Measurements from ENCODE around the gene SIRPD.
"Not testable (repeated sequence)": the region's sequence is repeated elsewhere in the genome, so short reads cannot be mapped to it uniquely, and the experiment has no call there.

SIRPD gene

DNA sequence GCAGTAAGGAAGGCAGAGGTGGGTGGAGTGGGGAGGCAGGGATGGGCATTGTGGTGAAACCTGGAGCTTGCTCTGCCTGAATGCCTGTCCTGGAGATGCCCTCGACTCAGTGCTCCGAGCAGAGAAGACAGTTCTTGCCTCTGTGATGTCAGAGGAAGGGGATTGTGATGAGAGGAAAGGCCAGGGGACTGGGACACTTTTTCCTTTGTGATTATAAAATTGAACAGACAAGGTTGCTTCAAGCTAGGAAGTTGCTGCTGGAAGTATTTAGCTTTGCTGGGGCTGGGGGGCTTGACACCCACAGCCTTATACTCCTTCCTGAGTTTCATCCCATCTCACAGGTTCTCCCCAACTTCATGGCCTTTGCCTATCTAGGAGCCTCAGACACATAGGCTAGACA, at the start of gene SIRPD:
Gene SIRPD (minus strand): TSS at position 101 of the 400 bp plus-strand sequence. CDS start 52 bp downstream, at position 49.
- no peak for DNase-seq (ENCODE audit: extremely low read depth in 1 of 2, low read depth in 1 of 2)

DNA sequence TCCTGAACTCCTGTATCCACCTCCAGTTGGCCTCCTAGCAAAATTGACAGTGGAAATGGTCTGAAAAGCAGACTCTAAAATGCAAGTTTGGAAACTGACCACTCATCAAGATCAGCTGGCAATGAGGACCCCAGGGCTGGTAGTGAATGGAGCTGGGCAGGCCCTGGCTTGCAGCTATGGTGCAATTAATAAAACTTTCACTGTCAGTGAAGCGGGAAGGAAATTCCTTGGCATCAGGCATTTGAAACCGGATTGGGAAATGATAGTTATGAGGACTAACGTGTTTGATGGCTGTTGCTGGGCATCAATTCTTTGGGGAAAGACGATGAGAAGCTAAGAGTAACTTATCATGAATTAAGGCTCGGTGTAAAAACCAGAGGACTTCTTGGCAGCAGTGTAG, 43.2 kb upstream of the SIRPD start:
- no peak for DNase-seq (ENCODE audit: extremely low read depth in 1 of 2, low read depth in 1 of 2)

DNA sequence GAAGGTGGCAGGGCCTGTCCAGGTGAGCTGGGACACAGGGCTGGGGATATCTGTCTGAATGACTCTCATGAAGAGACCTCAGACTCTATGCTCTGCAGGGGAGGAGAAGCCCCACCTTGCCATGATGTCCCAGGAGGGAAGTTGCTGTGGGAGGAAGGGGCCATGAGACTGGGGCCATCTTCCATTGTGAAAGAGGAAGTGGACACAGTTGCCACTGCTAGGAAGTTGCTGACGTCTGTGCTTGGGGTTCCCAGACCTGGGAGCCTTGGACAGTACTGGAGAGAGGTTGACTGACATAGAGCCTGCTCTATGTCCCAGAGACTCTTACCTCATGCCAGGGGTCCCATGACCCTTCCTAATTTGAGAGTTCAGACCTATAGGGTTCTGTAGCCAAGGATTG, 37.8 kb upstream of the SIRPD start:
- no peak for DNase-seq (ENCODE audit: extremely low read depth in 1 of 2, low read depth in 1 of 2)

DNA sequence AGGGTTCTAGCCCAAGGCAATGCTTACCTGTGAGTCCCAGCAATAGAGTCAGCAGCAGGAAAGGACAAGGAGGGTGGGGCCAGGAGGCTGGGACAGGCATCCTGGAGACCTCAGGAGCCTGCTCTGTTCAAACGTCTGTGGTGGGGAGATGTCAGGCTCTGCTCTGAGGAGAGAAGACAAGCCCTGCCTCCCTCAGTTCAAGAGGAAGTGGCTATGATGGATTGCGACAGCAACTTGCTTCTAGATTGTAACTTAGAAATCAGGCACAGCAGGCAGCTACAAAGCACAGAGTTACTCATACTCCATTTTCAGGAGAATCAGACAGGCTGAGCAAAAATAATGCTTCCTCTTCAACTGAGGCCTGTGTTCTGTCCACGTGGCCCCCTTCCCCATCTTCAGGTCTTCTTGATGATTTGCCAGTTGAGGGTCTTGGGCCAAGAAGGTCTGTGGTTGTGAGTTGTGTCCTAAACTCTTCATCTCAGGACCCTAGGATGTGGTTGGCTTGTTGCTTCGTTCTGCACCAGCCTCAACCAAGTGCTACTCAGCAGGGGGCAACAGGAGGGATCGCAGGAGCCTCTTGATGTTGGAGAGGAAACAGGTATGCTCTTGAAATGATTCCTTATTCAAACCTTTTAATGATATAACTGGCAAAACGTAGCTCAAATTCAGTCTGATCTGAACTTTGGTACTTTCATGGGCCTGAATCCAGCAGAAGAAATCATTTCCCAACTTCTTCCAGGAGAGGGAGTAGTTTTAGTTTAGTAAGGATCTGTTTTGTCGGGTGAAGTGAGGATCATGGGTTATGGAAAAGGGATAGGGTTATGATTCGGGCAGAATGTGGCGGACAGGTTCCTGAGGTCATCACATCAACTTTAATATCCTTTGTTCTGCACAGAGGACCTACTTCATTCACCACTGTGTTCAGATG, 31.3 kb upstream of the SIRPD start:
- DNase-seq (ENCODE audit: extremely low read depth in 1 of 2, low read depth in 1 of 2), result no peak

DNA sequence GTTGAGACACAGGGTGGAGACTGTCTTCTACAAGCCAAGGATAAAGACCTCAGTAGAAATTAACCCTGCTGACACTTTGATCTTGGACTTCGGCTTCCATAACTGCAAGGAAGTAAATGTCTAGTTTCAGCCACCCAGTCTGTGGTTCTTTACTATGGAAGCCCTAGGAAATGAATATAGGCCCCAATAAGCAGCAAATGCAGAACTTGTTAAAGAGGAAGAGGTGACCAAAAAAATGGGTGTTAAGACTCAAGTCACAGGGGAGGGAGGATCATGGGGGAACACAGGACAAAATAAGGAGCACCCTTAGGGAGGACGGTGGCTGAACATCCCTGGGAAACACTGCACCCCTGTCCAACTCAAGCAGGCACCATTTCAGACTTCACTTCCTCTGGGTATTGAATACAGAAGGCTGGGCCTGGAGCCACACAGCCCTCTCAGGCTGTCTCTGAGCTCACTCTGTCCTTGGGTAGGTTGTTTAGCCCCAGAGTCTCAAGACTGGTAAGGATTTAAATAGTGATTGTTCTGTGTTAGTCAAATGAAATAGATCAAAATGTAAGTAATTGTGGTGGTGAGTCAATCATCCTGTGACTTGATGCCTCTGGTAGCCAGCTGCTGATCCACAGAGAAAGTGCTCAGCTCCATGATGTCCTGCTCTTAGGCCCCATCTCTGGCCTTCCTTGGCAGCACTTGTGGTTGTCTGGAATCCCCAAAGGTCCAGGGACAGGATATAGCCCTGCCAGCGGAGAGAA, 30.5 kb upstream of the SIRPD start:
- DNase-seq (ENCODE audit: extremely low read depth in 1 of 2, low read depth in 1 of 2), result no peak

DNA sequence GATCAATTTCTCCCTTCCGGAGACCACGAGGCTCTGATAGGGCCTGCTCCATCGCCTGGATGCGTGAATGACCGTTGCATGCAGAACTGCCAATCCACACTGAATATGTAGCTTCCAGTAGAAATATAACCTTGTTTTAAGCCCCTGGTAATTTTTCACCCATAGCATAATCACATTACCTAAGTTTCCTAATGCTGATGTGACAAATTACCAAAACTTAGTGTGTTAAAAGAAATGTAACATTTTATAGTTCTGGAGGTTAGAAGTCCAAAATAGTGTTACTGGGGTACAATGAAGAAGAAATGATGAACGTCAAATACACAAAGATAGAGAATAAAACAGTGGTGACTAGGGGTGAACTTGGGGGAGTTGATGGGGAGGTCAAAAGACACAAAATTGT, 22.0 kb upstream of the SIRPD start:
- no peak for DNase-seq (ENCODE audit: extremely low read depth in 1 of 2, low read depth in 1 of 2)

DNA sequence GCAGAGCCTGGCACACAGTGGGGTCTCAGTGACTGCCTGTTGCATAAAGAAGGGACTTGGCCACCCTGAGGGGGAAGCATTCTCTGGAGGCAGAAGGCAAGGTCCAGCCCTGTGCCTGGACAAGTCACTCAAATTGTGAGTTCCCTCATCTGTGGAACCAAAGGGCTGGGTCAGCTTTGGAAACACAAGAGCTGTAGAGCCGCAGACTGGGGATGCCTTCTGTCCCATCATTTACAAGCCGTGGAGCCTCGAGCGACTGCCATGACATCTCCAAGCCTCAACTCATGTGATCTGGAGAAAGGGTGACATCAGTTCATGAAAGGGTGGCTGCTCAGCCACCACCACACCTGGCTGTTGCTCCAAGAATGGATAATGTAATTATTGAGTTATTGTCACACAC, 20.4 kb upstream of the SIRPD start:
- no peak for DNase-seq (ENCODE audit: extremely low read depth in 1 of 2, low read depth in 1 of 2)

DNA sequence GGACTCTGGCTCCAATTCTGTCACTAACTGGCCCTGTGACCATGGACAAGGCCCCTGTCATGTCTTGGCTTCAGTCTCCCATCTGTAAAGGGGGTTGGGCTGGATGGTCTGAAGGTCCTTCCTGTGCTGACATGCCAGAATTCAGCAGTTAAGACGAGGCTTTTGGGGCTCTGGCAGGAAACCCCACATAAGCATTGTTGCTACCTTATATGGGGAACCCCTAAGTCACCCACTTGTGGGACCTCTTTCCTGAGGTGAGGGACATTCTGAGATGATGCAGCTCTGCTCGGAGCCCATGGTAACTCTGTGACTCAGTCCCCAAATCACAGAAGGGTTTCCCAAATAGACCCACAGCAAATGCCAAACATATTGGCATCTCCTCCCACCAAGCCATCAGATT, 19.8 kb upstream of the SIRPD start:
- not testable (repeated sequence) for DNase-seq (ENCODE audit: extremely low read depth in 1 of 2, low read depth in 1 of 2)

DNA sequence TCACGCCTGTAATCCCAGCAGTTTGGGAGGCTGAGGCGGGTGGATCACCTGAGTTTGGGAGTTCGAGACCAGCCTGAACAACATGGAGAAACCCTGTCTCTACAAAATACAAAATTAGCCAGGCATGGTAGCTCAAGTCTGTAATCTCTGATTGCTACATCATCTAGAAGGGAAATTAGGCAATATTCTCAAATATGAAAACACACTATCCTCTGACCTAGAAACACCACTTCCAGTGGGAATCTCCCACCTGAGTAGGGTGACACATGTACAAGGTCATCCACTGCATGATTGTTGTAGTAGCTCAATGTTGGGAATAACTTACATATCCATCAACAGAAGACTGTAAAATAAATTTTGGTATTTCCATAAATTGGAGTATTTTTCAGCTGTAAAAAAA, 19.1 kb upstream of the SIRPD start:
- DNase-seq (ENCODE audit: extremely low read depth in 1 of 2, low read depth in 1 of 2), result no peak

DNA sequence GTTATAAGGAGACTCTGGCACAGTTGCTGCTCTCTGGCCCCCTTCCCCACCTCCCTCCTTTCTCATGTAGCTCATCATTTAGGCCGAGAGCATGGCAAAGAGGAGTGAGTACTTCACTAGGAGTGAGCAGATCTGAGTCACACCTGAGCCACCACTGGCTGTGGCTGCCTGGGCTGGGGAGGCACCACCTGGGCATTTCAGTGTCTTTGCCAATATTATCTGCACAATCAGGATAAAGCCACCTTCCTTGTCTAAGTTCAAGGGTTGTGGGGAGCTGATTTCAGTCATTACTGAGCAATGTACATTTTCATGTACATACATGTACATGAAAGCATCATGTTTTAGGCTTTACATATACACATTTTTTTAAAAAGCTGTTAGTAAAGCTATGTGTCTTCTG, 18.5 kb upstream of the SIRPD start:
- DNase-seq (ENCODE audit: extremely low read depth in 1 of 2, low read depth in 1 of 2), result not testable (repeated sequence)

DNA sequence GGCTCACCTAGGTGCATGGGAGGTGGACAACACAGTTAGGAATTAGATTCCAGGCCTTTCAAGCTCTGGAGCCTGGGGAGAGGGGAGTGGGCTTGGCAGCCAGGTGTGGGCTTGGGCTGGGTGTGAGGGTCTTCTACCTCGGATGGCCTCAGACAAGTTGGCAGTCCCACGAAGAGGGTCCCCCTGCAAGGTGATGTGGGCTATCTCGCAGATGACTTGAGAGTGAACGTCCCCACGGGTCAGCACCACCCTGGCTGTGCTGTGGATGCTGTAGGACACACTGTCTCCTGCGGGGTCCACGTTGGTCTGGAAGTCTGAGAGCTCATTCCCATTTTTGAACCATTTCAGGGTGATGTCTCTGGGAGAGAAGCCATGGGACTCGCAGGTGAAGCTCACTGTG, 14.1 kb upstream of the SIRPD start:
- not testable (repeated sequence) for DNase-seq (ENCODE audit: extremely low read depth in 1 of 2, low read depth in 1 of 2)

DNA sequence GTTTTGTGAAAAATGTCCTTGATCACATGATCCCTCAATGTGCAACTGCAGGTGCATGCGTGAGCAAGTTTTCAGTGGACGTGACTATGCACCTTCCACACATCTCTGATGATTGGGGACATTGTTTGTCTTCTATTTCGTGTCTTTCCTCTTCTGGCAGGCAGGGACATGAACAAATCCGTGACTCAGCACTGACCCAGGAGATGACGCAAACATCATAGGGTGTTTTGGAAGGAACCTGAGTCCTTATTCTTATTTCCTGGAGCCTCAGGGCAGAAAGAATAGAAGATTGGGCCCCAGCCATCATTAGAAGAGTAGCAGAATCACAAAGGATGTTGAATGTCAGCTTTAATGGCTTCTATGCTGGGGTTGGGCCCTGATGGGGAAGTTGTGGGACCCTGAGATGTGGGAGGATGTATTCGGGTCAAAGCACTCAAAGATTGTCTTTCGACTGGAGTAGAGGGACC, 11.9 kb upstream of the SIRPD start:
- DNase-seq (ENCODE audit: extremely low read depth in 1 of 2, low read depth in 1 of 2), result no peak

DNA sequence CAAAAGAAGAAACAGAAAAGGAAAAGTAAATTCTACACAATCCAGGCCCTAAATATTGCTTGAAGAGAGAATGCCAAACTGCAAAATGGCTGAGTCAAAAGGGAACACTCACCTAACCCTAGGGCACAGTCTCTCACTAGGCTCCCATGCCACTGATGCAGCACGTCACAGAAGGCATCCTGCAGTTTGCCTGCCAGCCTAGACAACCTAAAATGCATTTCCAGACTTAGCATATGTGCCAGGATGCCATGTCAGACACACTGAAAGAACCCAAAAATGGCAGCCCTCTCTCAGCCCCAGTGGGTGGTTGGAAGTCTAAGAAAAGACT, 10.6 kb upstream of the SIRPD start:
- no peak for DNase-seq (ENCODE audit: extremely low read depth in 1 of 2, low read depth in 1 of 2)

DNA sequence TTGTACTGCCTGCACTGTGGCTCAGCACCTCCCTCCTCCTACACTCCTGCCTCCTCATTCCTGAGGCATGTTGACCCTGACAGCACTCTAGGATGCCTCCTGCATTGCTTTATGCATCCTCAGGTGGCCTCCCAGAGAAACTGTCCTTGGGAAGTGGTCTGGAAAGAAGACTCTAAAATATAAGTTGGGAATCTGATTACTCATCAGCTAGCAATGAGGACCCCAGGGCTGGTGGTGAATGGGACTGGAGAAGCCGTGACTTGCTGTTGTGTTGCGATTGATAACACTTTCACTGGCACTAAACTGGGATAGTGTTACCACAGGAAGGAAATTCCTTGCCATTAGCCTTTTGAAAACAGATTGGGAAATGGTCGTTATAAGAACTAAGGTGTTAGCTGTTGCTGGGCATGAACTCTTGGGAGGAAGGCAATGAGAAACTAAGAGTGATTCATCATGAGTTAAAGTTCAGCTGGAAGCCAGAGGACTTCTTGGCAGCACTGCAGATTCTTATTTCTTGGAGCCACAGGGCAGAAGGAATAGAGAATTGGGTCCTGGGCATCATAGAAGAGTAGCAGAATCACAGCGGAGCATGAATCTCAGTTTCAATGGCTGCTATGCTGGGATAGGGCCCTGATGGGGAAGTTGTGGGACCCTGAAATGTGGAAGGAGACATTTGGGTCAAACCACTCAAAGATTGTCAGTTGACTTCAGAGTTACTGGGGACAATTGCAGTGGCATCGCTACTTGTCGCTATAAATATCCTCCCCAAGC, 10.1 kb upstream of the SIRPD start:
- no peak for DNase-seq (ENCODE audit: extremely low read depth in 1 of 2, low read depth in 1 of 2)

DNA sequence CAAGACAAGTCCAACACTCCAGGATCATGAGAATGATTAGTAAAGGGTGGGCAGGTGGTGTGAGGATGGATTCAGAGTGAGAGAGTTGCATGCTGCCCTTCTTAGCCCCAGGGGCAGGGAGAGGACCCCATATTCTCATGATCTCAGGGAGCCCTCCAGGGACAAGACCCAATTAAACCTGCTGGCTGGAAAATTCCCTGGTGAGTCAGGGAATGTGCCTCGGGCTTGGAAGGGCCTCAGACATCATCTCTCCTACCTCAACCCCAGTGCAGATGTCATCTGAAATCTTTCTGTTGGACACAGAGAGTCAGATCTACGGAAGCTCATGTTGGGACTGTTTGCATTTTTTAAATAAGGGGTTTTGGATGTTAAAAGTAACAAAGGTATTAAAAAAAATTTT, 9.2 kb upstream of the SIRPD start:
- DNase-seq (ENCODE audit: extremely low read depth in 1 of 2, low read depth in 1 of 2), result no peak

DNA sequence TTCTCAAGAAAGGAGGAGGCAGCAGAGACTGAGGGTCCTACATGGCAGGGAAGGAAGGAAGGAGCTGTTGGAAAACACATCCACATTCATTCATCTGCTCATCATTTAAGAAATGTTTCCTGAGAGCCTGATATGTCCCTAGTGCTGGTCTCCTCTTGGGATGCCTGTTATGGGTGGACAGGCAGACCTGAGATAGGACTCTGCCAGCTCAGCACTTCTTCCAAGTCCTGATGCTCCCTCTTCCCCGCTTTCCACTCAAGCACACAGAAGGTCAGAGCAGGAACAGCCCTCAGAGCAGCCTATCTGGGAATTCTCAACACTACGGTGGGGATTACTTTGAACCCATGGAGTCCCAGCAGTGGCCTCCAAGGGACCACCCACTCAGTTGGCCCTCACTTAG, 8.0 kb upstream of the SIRPD start:
- DNase-seq (ENCODE audit: extremely low read depth in 1 of 2, low read depth in 1 of 2), result no peak

DNA sequence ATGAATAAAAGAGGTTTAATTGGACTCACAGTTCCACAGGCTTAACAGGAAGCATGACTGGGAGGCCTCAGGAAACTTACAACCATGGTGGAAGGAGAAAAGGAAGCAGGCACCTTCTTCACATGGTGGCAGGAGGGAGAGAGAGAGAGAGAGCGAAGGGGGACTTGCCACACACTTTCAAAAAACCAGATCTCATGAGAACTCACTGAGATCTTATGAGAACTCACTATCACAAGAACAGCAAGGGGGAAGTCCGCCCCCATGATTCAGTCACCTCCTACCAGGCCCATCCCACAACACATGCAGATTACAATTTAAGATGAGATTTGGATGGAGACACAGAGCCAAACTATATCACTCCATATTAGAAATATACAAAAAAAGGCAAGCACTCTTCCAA, 6.1 kb upstream of the SIRPD start:
- DNase-seq (ENCODE audit: extremely low read depth in 1 of 2, low read depth in 1 of 2), result no peak

DNA sequence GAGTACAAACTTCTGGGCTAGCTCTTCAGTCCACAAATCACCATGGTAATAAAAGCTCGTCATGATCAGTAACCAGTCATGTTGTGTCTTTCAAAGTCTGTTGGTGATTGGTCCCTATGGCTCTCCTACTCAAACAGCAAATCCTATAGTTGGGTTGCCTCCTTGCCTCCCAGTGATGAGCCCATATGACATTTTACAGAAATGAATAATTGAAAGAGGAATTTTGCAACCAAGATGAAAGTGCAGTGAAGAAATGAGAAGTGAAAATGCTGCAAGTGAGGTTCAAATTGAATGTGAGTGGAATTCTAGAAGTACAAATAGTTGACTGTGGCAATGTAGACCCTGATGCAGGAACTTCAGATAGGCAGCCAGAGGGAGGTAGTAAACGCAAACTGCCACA, 5.1 kb upstream of the SIRPD start:
- DNase-seq (ENCODE audit: extremely low read depth in 1 of 2, low read depth in 1 of 2), result no peak

DNA sequence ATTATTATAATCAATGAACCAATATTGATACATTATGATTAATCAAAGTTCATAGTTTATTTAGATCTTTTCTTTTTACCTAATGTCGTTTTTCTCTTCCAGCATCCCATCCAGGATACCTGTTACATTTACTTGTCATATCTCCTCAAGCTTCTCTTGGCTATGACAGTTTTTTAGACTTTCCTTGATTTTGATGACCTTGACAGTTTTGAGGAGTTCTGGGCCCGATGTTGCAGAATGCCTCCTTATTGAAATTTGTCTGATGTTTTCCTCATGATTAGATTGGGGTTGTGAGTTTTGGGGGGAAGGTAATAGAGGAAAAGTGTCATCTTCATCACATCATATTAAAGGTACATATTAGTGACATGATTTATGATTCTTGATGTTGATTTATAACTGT, 3.8 kb upstream of the SIRPD start:
- no peak for DNase-seq (ENCODE audit: extremely low read depth in 1 of 2, low read depth in 1 of 2)

DNA sequence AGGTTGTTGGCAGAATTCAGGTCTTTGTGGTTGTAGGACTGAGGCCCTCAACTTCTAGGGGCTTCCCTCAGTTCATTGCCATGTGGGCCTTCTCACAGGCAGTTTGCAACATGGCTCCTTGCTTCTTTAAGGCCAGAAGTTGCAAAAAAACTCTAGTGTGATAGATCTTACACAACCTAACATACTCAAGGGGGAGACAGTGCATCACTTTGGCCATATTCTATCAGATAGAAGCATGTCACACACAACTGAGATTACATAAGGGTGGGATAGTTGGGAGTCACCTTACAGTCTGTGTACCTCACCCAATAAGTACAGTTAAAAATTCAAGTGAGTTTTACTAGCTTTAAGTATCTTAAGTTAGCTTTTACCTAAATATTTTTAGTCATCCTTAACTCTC, 1.6 kb downstream of the SIRPD start:
- DNase-seq (ENCODE audit: extremely low read depth in 1 of 2, low read depth in 1 of 2), result no peak

DNA sequence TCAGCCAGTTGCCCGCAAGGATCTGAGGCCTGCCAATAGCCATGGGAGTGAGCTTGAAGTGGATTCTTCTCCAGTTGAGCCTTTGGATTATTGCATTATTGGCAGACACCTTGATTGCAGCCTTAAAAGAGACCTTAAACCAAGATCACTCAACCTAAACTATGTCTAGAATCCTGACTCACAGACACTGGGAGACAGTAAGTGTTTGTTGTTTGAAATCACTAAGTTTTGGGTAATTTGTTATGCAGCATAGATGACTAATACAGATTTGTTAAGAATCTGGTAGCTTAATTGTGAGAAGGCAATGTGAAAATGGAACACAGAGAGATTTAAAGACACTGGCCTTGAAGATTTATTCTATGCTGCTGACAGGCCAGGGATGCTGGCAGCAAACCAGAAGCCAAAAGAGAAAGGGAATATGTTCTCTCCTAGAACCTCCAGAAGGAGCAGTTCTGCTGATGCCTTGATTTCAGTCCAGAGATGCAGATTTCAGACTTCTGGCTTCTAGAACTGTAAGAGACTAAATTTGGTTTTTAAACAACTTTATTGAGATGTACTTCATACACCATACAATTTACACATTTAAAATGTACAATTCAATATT, 17.6 kb downstream of the SIRPD start:
- no peak for DNase-seq (ENCODE audit: extremely low read depth in 1 of 2, low read depth in 1 of 2)

Data from activated CD8-positive, alpha-beta memory T cell treated with anti-CD3 and anti-CD28 coated beads for 1 hour (primary cell).